ELF-1 (cell line): Measurements from ENCODE around the gene SLC6A7.
A peak's percentile ranks its signal among the peaks of the same experiment; 100 is the strongest.
"Not testable (repeated sequence)": the region's sequence is repeated elsewhere in the genome, so short reads cannot be mapped to it uniquely, and the experiment has no call there.

Experiments used
- DNase-seq: peaks from one replicate; pipeline ENCODE4 v3.0.0-alpha.2; 2016; ENCODE audit warnings: low read depth, low spot score

The SLC6A7 gene

GRCh38 chr5:150217038-150217437, 27.2 kb downstream of the SLC6A7 start:
- no peak for DNase-seq

GRCh38 chr5:150217873-150218692, 28.2 kb downstream of the SLC6A7 start:
- DNase-seq: peak; percentile 94

- no peak for DNase-seq
Measured at GRCh38 chr5:150218693-150219035, 28.8 kb downstream of the SLC6A7 start.

DNA sequence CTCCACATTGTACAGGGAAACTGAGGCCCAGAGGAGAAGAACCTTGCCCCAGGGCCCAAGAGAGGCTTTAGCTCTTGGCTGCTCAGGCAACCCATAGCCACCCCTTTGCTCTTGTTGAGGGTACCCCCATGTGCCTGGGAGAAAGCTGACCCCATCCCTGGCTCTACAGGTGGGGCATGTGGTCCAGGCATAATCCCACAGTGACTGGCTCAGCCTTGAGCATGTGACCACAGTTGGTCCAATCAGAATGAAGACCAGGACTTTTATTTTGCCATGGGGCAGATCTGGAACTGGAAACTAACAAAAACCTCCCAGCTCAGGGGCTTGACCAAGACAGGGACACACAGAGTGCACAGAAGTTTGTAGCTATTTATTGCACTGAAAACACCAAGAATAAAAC, 29.3 kb downstream of the SLC6A7 start:
- DNase-seq: no peak

- no peak for DNase-seq
Measured at GRCh38 chr5:150219861-150220260, 30.0 kb downstream of the SLC6A7 start.

DNA sequence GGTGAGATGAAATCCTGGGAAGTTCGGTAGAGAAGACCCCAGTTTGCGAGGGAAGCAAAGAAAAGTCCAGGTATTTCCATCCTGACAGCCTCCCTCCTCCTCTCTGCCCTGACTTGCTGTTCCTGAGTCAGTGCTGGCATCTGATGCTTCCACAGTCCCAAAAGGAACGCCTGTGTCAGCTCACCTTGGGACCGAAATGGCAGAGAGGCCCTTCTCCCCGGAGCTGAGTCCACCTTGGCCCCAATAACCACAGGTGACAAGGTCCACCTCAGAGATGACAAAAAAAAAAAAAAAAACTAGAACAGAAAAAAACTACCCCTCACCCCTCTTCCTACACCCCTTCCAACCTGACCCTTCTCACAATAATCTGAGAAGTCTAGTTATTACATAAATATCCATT, 31.6 kb downstream of the SLC6A7 start:
- no peak for DNase-seq

- no peak for DNase-seq
Measured at GRCh38 chr5:150222906-150223305, 33.0 kb downstream of the SLC6A7 start.

DNA sequence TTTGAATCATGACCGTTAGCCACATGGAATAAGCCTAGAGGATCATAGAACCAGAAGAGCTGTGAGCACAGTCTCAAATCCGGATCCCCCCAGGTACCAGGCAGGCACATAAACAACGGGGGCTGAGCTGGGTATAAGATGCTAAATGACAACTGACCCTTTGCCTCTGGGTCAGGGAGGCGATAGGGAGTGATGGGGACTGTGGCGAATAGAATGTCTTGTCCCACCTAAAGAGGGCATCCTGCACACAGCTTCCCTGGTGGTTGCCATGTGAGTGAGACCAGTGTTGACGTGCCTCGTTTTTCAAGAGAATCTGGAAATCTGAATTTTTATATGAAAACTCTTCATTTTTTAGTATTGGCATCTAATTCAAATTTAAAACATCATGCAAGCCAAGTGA, 33.6 kb downstream of the SLC6A7 start:
- DNase-seq: no peak

GRCh38 chr5:150224483-150225027, 34.7 kb downstream of the SLC6A7 start:
- no peak for DNase-seq

DNA sequence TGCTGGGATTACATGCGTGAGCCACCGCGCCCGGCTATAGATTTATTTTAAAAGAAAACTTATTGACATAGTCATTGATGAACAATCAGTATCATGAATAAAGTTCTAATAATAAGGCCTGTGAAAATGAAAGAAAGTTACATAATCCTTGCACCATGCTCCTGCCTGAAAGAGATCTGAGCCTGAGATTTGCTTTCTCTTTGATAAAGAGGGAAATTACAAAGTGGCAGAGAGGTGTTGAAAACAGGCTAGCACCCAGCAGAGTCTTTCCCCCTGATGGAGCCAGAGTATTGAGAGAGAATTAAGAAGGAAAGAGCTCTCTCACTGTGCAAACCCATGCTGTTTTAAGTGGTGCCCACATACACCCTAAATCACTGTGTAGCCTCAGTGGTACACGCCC, 37.2 kb downstream of the SLC6A7 start:
- no peak for DNase-seq

- DNase-seq: no peak
Measured at GRCh38 chr5:150227606-150228273, 37.9 kb downstream of the SLC6A7 start.

DNA sequence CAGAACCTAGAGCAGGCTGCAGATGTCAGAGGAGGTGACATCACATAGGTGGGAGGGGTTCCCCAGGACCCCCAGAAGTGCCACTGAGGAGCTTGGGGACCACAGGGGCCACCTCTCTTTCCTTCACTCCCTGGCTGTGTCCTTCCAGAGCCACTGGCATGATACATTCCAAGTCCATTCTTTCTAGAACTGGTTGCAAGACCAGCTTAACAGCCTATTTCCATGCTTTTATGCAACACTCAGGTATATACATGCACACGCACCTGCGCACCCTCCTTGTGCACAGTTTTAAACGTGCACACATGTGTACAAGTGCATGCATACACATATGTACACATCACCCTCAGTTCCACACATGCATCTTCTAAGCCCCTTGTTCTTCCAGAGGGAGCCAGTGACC, 39.7 kb downstream of the SLC6A7 start:
- DNase-seq: no peak

DNA sequence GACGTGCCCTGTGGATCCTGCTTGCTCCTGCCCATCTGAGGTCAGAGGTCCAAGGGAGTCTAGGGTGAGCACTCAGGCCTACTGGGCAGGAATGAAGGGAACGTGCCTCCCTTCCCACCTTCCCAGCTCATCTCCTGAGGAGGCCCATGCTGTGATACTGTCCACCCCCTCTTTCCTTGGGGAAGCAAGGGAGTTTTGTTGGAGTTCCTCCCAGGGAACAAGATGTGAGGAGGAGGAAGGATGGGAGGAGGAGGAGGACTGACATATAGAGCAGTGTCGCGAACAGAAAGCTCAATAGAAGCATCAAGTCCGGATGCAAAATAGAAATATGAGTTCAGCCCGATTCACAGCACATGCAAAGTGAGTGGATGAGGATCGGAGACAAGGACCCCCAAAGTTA, 41.0 kb downstream of the SLC6A7 start:
- no peak for DNase-seq

GRCh38 chr5:150233706-150234105, 43.8 kb downstream of the SLC6A7 start:
- DNase-seq: not testable (repeated sequence)

GRCh38 chr5:150234576-150235499, 45.0 kb downstream of the SLC6A7 start:
- no peak for DNase-seq

GRCh38 chr5:150235500-150235854, 45.6 kb downstream of the SLC6A7 start:
- DNase-seq: no peak

DNA sequence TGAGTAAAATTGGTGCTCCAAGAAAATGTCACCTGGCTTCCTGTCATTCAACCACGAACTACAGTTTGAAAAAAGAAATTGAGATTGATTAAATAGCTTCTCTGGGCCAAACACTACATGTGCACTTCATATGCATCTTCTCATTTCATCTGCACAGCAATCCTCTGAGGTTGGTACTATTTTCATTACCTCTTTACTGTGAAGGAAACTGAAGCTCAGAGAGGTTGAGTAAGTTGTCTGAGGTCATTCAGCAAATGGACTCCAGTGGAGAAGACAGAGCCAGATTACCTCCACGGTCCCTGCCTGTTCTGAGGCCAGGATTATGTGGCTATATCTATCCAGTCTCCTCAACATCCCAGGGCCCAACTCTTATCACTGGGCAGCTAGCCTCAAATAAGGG, 46.5 kb downstream of the SLC6A7 start:
- DNase-seq: no peak

GRCh38 chr5:150236981-150237754, 47.3 kb downstream of the SLC6A7 start:
- DNase-seq: no peak

DNA sequence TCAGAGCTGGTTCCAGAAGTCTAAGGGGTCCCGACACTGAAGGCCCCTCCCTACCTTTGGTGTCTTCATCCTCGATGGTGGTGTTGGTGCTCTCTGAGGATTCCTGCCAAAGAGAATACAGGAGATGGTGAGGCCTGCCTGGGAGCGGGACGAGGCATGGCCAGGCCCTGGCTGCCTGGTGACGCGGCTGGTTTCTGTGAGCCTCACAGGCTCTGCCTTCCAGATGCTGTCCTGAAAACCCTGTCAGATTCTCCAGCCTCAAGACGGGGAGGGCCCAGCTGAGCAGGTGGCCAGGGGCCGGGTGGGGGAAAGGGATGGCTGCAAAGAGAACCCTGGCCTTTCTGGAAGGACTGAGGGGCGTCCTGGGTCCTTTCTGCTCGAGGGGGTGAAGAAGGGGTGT, 48.8 kb downstream of the SLC6A7 start:
- DNase-seq: no peak

GRCh38 chr5:150239099-150239793, 49.4 kb downstream of the SLC6A7 start:
- DNase-seq: no peak

DNA sequence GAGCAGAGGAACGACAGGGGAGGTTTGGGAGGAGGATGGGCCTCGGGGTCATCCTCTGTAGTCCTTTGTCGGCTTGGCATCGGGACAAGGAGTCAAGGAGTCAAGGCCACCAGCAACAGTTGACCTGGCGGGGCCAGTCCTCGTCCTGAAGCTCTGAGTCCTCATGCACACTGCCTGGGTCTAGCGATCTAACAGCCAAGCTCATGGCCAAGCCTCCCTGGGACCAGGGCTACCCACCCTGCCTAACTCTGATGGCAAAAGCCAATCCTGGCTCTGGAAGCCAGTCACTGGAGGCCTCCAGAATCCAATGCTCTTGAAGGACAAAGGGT, 49.9 kb downstream of the SLC6A7 start:
- DNase-seq: no peak
